Embryonic facial prominence (tissue), 1 donor: Measurements from ENCODE around the gene OPN1SW.

Experiments
- DNase-seq: peaks from one replicate; pipeline ENCODE4 v3.0.0-alpha.2; 2016; ENCODE audit errors: extremely low spot score

OPN1SW gene, protein sequence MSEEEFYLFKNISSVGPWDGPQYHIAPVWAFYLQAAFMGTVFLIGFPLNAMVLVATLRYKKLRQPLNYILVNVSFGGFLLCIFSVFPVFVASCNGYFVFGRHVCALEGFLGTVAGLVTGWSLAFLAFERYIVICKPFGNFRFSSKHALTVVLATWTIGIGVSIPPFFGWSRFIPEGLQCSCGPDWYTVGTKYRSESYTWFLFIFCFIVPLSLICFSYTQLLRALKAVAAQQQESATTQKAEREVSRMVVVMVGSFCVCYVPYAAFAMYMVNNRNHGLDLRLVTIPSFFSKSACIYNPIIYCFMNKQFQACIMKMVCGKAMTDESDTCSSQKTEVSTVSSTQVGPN

DNA sequence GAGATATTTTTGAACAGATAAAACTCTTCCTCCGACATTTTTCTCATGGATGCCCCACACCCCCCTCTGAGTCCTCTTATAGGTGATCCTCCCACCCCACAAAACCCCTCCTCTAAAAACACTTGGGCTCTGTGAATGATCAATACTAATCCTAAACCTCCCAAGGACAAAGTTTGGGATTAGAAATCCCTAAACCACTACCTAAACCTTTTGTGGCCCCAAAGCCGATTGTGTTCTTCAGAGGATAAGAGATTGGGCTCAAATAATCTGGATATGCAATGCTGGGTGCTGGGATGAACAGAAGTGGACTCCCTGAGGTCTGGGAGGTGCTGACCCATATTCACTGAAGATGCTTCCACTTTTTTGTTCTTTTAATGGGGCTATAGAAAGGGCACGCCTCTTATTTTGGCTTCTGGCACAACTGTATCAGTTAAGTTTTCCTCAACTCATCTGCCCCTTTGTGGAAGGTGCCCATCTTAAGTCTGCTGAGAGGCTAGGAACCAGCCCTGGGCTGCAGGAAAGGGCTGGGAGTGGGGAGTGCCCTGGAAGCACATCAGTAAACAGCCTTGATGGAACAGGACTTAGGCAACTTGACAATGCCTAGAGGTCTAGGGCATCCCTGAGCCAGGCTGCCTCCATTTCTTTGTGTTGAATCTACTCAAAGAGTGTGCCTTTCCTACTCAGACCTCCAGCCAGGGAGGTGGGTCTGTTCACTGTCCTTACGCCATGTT, at the start of gene OPN1SW:
TSS of gene OPN1SW (minus strand) at position 51 of the 731 bp plus-strand sequence. CDS start at position 38, 13 bp downstream.
- DNase-seq: no peak

DNA sequence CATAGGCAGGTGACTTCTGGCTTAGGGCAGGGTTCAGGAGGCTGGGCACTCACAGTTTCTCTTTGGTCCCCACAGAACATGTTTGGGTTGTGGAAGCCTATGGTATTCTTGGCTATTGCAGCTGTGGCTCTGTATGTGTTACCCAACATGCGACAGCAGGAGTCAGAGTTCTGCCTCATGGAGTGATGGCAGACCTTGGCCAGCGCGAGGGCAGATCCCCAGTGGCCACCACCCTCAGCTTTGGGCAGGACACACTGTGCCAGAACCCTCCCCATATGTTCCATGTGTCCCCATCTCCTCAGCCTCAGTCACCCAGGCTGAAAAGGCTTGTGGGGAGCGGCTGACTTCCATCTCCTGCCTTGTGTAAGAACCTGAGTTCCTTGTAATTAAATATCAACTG, 46.1 kb upstream of the OPN1SW start:
- DNase-seq: no peak

DNA sequence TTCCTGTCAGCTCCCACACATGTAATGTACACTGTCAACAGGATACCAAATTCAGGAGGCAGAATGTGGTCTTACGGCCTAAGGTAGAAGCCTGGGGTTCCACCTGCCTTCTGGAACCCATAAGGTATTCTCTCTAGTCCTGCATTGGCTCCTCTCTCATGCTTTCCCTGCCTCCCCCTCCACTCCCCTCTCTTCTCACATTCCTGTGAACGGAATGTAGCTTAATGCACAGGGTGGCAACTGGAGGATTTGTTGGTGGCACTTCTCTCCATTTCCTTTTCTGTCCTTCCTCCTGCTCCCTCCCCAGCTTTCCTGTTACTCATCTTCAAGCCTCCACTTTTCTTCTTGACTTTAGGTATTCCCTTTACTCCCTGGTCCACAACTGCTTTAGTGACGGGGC, 43.1 kb upstream of the OPN1SW start:
- DNase-seq: no peak

DNA sequence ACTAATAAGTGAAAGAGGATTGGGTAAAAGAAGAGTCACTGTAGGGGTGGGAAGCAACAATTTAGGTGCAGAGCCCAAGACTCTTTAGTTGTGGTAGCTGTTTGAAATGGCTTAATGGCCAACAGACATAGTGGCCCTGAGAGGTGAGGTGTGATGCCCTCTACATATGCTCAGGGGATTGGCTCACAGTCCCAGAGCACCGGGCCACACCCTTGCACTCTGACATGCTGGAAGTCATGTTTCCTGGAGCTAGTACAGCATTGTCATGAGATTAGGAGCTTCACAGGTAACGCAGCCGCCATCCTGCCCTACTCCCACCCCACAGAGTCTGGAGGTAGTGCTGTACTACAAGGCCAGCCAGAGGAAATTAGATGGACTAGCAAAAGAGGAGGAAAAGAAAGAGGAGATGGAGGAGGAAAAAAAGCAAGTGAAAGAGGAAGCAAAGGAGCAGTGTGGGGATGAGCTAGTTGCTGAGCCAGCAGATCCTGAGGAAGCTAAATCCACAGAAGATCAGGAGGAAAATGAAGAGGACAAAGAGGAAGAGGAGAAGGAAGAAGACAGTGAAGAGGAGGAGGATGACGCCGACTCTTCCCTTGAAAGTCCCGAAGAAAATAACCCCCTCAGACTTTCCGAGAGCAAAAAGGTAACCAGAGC, 39.8 kb upstream of the OPN1SW start:
- no peak for DNase-seq

DNA sequence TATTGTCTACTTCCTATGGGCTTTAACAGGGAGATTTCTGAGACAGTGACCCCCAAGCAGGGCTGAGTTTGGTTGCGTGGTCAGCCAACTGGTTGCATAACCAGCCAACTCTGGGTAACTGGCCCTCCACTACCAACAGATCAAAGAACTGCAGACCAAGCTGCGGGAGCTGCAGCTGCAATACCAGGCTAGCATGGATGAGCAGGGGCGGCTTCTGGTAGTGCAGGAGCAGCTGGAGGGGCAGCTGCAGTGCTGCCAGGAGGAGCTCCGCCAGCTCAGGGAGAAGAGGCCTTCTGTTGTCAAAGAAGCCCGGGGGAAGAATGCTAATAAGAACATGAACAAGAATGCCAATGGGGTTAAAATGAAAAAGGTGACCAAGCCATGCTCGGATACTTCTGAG, 38.9 kb upstream of the OPN1SW start:
- DNase-seq: no peak

DNA sequence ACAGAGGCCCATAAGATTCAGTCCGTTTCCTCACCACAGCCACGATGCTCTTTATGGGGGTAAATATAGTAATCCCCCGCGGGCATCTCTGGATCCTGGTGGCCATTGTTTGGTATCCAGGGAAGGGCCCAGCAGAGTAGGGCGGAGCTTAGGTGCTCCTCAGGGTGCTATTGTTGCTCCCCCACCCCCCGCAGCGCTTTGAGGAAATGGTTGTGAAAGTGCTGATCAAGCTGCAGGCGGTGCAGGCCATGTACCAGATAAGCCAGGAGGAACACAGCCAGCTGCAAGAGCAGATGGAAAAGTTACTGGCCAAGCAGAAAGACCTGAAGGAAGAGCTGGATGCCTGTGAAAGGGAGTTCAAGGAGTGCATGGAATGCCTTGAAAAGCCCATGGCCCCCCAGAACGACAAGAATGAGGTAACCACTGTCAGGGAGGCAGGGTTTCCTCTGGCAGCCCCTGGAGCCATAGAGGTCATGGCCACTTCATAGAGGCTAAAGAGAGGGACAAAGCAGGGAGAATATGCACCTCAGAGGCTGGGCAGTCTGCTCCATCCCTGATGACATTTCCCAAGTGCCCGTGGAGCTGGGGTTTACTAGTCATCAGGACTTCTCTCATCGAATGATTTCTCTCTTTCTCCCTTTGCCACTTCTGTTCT, 37.0 kb upstream of the OPN1SW start:
- DNase-seq: no peak

DNA sequence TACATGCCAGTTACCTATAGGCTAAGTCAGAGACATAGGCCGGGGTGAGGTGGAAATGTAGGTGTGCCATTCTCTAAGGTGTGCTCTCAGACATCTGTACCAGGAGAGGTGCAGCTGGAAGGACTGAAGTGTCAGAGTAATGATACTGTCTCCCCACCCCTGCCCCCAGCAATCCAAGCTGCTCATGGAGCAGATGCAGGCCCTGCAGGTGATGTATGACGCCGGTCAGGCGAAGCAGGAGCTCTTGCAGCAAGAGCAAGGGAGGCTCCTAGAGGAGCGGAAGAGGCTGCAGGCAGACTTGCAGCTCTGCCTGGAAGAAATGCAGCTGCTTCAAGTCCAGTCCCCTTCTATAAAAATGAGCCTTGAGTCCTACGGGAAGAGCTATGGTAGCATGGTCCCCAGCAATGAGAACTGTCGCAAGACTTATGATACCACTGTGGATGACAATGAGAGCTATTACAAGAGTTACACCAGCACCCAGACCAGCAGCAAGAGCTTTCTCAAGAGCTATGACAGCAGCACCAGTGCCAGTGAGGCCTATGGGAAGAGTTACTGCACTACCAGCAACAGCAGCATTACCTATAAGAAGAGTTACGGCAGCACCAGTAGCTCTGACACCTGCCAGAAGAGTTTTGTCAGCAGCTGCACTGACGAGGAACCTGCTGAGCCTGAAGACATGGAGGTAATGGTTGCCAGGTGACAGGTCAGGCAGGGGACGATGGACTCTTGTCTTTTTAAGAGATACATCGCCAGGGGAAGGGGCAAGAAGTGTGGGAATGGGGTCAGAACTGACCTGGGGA, 36.2 kb upstream of the OPN1SW start:
- no peak for DNase-seq

DNA sequence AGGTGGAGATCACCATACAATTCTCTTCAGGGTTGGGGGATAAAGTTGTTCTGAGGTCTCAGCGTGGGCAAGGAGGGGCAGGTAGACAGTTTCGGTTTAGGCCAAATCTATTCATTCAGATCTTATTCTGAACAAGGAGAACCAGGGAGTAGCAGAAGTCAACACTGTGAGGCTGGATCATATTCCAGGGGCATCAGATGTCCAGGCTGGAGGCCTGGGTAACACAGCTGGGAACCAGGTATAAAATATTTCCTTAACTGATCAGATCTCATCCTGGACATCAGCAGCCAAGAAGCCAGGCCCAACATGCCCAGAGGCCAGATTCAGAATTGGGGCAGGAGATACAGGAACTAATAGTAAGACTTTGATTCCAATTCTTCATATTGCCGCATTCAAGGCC, 35.4 kb upstream of the OPN1SW start:
- DNase-seq: no peak

DNA sequence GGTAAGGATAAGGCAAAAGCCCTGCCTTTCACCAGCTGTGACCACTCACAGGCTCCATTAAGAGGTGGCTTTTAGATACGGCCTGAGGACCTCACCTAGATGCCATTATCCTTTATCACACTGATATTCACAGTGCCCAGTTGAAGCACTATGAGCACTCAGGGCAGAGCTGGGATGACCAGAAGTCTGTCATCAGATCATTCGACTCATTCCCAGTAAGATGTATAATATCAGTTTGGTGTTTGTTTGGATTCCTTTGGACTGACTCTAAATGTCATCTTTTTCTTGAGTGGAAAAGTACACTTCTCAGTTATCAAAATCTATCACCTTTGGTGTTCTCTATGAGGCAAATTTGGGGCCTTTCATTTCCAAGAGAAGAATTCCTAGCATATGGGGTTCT, 34.9 kb upstream of the OPN1SW start:
- DNase-seq: no peak

DNA sequence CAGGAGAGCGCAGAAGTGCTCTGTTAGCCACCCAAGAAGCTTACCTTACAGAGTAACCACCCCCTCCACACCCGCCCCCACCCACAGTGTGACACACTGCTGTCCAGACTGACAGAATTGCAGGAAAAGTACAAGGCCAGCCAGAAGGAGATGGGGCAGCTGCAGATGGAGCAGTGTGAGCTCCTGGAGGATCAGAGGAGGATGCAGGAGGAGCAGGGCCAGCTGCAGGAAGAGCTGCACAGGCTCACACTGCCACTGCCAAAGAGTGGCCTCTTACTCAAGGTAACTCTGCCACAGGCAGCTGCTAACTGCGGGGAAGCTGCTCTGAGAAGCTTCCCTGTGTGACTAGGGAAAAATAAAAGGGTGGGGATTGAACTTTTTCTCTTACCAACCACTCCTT, 33.8 kb upstream of the OPN1SW start:
- DNase-seq: no peak

DNA sequence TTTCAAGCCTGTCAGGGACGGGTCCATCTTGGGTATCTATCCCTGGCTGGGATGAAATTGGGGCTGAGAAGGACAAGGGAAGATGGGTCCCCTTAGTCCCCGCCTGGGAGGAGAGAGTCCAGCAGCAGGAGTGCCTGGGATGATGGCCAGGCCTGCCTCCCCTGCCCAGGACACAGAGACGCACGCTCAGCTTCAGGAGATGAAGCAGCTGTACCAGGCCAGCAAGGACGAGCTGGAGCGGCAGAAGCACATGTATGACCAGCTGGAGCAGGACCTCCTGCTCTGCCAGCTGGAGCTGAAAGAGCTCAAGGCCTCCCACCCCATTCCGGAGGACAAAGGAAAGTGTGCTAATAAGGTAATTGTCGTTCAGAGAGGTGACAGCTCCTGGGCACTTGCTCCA, 31.6 kb upstream of the OPN1SW start:
- no peak for DNase-seq

DNA sequence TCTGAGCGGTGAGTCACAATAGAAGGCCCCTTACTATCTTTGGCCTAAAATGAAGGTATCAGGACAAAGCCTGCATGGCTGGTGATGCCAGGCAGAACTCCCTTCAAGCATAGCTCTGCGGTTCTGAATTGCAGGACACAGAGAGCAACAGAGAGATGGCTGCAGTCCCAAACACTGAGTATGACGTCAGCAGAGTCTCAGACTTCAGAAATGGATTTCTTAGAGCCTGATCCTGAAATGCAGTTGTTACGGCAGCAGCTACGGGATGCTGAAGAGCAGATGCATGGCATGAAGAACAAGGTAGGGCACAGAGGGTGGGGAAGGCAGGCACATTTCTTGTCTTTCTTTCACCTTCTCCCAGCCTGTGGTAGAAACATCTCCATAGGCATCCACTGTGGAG, 29.6 kb upstream of the OPN1SW start:
- DNase-seq: no peak

DNA sequence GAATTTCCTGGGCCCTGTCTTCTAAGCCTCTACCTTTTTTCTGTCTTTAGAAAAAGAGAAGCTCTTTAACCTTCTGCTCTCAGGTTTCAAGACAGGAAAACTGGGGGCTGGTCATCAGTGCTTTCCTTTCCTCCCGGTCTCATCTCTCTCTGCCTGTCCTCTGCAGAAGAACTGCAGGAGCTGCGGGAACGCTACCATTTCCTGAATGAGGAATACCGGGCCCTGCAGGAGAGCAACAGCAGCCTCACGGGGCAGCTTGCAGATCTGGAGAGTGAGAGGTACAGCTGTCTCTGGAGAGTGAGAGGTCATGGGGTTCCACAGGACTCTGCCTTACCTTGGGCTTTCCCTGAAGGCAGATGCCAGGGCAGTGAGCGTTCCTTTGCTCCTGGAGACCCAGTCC, 28.9 kb upstream of the OPN1SW start:
- no peak for DNase-seq

DNA sequence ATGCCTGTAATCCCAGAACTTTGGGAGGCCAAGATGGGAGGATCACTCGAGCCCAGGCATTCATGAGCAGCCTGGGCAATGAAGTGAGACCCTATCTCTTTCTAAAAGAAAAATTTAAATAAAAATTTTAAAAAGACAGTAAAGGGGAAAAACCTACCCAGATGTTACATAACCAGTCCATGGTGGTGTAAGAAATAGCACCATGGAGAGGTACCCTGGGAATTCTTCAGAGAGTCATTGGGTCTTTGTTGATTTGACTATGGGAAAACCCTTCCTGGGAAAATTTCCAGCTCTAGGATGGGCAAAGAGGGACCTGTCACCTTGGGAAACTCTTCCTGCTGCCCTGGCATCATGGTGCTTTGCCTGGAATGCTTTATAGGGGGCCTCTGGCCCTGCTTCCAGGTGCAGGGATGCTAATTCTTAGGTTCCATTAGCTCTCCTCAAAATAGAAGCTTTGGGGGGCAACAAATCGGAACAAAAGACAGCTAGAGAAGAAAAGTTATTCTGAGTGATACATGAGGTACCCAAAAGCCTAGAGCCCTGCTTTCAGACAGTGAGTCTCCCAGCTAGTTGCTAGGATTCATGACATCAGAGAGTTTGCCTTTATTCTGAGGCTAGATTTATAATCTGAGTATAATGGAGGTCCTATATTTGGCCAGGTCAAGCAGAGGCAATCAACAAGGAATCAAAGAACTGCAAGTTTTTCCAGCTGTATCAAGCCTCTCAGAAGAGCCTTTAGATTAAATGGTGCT, 26.2 kb upstream of the OPN1SW start:
- DNase-seq: no peak

DNA sequence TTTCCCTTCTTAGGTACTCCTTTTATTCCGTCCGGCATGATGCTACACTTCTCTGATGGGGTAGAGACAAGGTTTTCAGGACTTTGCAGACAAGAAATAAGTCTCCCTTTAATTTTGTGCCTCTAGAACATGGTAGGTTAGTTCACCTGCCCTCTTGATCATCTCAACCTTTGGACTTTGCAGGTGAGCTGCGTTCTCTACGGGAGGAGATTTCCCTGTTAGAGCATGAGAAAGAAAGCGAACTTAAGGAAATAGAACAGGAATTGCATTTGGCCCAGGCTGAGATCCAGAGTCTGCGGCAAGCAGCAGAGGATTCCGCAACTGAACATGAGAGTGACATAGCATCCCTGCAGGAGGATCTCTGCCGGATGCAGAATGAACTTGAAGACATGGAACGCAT, 25.4 kb upstream of the OPN1SW start:
- no peak for DNase-seq

DNA sequence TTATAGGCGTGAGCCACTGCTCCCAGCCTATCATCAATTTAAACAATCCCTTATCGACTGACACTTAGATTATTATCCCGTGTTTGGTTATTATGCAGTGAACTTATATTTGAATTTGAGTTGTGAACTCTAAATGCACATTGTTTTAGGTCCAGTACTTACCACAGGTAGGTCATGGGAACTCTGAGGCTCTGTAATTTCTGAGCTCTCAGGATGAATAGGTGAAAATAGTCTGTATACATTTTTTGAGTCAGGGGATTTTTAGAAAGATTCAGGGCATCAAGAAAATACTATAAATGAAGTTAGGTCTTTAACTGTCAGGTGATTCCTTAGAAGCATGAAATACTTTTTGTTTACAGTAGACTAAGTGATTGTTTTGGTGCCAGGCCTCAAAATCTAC, 25.0 kb upstream of the OPN1SW start:
- DNase-seq: no peak

DNA sequence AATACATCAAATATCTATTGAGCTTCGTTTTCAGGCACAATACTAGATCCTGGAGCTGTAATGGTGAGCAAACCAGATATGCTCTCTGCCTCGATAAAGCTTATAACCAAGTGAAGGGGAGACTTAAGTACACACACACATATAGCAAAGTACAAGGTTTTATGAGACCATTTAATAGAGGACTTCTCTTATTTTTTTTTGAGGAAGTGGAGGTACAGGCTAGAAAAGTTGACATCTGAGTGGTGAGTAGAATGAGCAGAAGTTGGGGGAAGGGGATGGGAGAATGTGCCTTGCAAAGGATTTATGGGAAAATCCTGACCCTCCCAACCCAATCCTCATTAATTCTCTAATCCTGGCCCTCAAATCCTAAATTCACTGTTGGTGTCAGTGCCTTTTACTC, 23.9 kb upstream of the OPN1SW start:
- no peak for DNase-seq

DNA sequence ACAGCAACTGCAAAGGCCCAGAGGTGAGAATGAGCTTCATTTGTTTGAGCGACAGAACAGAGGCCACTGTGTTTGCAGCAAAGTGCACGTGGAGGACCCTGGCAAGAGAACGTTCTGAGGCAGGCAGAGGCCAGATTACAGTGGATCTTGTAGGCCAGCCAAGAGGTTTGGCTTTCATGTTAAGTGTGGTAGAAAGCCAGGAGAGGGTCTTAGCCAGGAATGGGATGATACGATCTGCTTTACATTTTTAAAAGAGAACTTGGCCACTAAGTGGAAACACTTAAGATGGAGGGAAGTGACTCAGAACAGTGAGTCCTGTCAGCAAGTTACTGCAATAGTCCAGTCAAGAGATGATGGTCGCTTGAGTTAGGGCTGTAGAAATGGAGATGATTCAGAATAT, 20.7 kb upstream of the OPN1SW start:
- no peak for DNase-seq

DNA sequence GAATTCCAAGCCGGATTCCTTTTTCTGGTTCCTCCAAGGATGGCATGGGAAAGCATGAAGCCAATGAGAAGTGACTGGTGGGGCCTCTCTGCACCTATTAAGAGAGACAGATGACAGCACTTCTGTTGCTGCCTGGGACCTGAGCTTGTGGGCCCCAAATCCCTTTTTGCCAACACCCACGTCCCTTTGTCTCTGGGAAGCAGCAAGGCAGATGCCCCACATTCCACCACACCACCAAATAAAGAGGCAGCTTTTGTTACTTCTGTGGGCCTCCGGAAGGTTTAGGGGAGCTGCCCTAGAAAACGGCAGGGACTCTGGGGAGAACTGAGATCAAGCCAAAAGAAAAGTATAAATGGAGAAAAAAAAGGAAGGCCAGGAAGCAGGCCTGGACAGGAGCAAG, 19.5 kb upstream of the OPN1SW start:
- no peak for DNase-seq

DNA sequence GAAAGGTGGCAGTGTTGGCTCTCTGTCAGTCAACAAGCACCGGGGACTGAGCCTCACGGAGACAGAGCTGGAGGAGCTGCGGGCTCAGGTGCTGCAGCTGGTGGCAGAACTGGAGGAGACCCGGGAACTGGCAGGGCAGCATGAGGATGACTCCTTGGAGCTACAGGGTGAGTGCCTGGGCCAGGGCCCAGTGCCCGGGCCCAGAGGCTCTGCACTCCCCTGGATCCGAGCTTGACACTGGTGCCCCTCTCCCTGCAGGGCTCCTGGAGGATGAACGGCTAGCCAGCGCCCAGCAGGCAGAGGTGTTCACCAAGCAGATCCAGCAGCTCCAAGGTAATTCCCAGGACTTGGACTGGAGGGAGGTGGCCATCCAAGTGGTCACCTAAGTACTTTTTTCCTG, 18.8 kb upstream of the OPN1SW start:
- DNase-seq: no peak

DNA sequence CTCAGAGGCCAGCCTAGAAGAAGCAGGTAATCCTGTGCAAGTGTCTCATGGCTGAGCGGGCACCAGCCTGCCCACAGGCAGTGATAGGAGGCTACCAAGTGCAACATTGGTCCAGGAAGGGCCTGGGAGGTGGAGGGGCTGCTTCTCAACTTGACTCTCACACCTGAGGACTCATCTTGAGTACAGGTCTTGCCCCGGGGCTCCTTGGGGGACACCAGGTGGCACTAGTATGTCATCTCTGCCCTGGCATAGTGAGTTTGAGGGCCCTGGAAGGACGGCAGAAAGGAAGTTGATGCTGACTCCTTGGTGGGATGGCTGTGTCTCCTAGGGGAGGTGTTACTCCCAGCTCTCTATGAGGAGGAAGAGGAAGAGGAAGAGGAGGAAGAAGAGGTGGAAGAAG, 18.4 kb upstream of the OPN1SW start:
- no peak for DNase-seq
